HL-60 (cell line): ENCODE measurements around the gene SLF1.

Experiments
- DNase-seq, 2 experiments: peaks; one replicate each; pipeline ENCODE4 v3.0.0-alpha.2; 2010 to 2020; ENCODE audit warnings: low read depth in 1 of 2, low spot score in 1 of 2
- H3K27ac ChIP-seq: fragments of 250-450 bp; sonication (Bioruptor Pico); replicated peaks from 2 replicates; pipeline ENCODE4 v1.5.1; 2020; ENCODE audit warnings: mild to moderate bottlenecking, moderate library complexity
- H3K27me3 ChIP-seq: fragments of 250-450 bp; sonication (Bioruptor Pico); 2 replicates; pipeline ENCODE4 v1.5.1; 2021; ENCODE audit warnings: mild to moderate bottlenecking, moderate library complexity; ENCODE audit not compliant: insufficient read depth, poor library complexity, severe bottlenecking
- H3K4me3 ChIP-seq: replicated peaks from 2 replicates; pipeline ENCODE4 v1.5.1; 2011; ENCODE audit warnings: mild to moderate bottlenecking, control low read depth, low read length; ENCODE audit not compliant: insufficient read depth
- GABPA ChIP-seq: IDR thresholded peaks from 2 replicates; pipeline ENCODE4 v1.6.1; 2012; ENCODE audit warnings: low read depth
- POLR2AphosphoS5 ChIP-seq: IDR thresholded peaks from 2 replicates; pipeline ENCODE4 v1.6.1; 2012; ENCODE audit warnings: low read depth
- SPI1 ChIP-seq: IDR thresholded peaks from 2 replicates; pipeline ENCODE4 v1.6.1; 2012; ENCODE audit warnings: low read depth, mild to moderate bottlenecking, borderline replicate concordance
- TF ChIP-seq, protein P1 (sequence below): IDR thresholded peaks from 2 replicates; pipeline ENCODE4 v1.6.1; 2012; ENCODE audit warnings: low read depth; ENCODE audit not compliant: insufficient replicate concordance
- TF ChIP-seq, protein P2 (sequence below): IDR thresholded peaks from one replicate; pipeline ENCODE4 v1.5.1; 2011; ENCODE audit warnings: low read length, control low read depth, inconsistent platforms; ENCODE audit not compliant: insufficient read depth

Gene SLF1

DNA sequence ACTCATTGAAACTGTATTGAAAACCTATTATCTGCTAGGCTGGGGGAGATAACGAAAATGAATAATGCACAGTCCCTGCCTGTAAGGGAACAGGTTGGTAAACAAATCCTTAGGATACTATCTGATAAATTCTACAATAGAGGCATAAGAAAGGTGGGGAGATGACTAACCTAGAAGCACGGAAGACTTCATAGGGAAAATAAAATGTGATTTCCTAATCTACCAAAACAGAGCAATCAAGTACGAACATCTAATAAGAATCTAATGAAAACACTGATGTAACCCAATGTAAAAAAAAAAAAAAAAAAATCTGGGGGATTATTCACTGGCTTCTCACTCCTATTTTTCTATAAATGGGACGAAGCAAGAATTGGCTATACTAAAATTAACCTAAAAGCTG, 124.4 kb downstream of the SLF1 start:
- Histone ChIP-seq H3K27ac (no peak overlapping the region), H3K4me3 (no peak overlapping the region), H3K27me3 (no peaks in the 10 kb centered on the region)
- no peak for DNase-seq
- TF ChIP-seq POLR2AphosphoS5 = no peak
- no peak for TF ChIP-seq GABPA
- TF ChIP-seq, protein P1, sequence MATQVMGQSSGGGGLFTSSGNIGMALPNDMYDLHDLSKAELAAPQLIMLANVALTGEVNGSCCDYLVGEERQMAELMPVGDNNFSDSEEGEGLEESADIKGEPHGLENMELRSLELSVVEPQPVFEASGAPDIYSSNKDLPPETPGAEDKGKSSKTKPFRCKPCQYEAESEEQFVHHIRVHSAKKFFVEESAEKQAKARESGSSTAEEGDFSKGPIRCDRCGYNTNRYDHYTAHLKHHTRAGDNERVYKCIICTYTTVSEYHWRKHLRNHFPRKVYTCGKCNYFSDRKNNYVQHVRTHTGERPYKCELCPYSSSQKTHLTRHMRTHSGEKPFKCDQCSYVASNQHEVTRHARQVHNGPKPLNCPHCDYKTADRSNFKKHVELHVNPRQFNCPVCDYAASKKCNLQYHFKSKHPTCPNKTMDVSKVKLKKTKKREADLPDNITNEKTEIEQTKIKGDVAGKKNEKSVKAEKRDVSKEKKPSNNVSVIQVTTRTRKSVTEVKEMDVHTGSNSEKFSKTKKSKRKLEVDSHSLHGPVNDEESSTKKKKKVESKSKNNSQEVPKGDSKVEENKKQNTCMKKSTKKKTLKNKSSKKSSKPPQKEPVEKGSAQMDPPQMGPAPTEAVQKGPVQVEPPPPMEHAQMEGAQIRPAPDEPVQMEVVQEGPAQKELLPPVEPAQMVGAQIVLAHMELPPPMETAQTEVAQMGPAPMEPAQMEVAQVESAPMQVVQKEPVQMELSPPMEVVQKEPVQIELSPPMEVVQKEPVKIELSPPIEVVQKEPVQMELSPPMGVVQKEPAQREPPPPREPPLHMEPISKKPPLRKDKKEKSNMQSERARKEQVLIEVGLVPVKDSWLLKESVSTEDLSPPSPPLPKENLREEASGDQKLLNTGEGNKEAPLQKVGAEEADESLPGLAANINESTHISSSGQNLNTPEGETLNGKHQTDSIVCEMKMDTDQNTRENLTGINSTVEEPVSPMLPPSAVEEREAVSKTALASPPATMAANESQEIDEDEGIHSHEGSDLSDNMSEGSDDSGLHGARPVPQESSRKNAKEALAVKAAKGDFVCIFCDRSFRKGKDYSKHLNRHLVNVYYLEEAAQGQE = no peak
- TF ChIP-seq SPI1 = no peak
- TF ChIP-seq, protein P2, sequence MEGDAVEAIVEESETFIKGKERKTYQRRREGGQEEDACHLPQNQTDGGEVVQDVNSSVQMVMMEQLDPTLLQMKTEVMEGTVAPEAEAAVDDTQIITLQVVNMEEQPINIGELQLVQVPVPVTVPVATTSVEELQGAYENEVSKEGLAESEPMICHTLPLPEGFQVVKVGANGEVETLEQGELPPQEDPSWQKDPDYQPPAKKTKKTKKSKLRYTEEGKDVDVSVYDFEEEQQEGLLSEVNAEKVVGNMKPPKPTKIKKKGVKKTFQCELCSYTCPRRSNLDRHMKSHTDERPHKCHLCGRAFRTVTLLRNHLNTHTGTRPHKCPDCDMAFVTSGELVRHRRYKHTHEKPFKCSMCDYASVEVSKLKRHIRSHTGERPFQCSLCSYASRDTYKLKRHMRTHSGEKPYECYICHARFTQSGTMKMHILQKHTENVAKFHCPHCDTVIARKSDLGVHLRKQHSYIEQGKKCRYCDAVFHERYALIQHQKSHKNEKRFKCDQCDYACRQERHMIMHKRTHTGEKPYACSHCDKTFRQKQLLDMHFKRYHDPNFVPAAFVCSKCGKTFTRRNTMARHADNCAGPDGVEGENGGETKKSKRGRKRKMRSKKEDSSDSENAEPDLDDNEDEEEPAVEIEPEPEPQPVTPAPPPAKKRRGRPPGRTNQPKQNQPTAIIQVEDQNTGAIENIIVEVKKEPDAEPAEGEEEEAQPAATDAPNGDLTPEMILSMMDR = no peak

DNA sequence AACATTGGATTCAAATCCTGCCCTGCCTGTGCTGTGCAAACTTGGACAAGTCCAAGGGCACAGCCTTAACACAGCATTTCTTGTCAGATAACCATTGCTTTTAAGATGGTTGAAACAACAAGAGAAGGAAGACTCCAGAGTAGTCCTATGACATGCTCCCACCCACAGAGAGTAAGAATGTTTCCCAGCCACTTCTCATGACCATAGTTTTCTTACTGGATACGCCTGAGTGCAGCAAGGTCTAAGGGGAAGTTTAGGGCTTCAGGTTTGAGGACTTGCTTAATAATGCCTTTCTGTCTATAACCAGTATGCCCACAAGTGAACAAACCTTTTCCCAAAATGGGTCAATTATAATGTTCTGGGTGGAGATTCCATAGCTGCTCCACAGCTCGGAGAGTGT, 126.4 kb downstream of the SLF1 start:
- TF ChIP-seq GABPA (no peak), POLR2AphosphoS5 (no peak), SPI1 (no peak)
- TF ChIP-seq, protein P1 = no peak
- TF ChIP-seq, protein P2 = no peak
- DNase-seq = no peak
- Histone ChIP-seq H3K4me3 (no peak overlapping the region), H3K27me3 (no peaks in the 10 kb centered on the region), H3K27ac (no peak overlapping the region)

DNA sequence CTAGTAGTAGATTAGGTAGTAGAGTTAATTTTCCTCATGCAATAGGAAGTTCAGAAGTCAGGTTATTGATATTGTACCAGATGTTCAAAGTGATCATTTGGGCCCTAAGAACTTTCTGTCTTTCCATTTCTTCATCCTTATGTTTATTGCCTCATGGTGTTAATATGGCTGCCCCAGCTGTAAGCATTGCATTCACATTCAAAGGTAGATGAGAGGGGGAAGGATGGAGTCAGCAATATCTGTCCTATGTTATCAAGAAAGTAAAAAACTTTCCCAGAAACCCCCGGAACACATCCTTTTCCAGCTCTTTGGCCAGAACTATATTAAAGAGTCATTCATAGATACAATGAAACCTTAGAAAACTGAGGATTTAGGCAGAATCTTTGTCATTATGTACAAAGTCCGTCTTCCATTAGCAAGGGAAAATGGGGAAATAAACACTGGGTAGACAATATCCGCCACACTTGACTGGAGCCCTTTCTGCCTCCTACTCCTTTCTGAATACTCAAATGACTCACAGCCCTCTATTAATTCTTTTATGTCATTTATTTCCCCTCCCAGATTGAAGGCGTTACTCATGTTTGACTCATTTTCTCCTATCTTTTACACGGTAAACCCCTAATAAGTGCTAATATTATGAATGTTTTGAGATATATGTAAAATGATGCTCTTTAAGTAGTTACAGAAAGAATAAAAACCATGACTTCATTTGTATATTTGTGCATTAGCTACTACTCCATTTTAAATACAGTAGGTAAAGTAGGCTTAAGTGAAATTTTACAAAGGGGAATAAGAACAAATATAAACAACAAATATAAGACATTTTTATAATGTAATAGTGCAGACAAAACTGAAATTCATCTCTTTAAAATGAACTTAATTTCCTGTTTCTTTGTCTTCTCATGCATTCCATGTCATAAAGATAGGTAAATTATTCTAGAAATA, 127.6 kb downstream of the SLF1 start:
- TF ChIP-seq POLR2AphosphoS5 = no peak
- no peak for TF ChIP-seq SPI1
- no peak for TF ChIP-seq GABPA
- TF ChIP-seq, protein P1 = no peak
- TF ChIP-seq, protein P2 = no peak
- H3K27ac ChIP-seq = peak overlapping the region; percentile 18; the same call in 1 of the 2 replicates

More for the DNA sequence above, 127.6 kb downstream of the SLF1 start:
- H3K27me3 ChIP-seq = no peaks in the 10 kb centered on the region
- no peak for DNase-seq
- no peak overlapping the region for H3K4me3 ChIP-seq
